Loucy (cell line): ENCODE data around the gene ULK1.
"Not testable (repeated sequence)": the region's sequence is repeated elsewhere in the genome, so short reads cannot be mapped to it uniquely, and the experiment has no call there.

Experiments
- H2AFZ ChIP-seq: fragments of 200-600 bp; sonication (generic); 2 replicates; pipeline ENCODE4 v1.6.0; 2016; ENCODE audit warnings: antibody characterized with exemption, mild to moderate bottlenecking, low read length, moderate library complexity
- H3F3A ChIP-seq: fragments of 200-600 bp; 2 replicates; pipeline ENCODE4 v1.6.0; 2016; ENCODE audit warnings: antibody characterized with exemption, low read depth, mild to moderate bottlenecking
- H3K27me3 ChIP-seq: fragments of 200-600 bp; sonication (generic); 2 replicates; pipeline ENCODE4 v1.6.1; 2014; ENCODE audit warnings: low read length, mild to moderate bottlenecking; ENCODE audit not compliant: insufficient read depth, poor library complexity, severe bottlenecking
- H3K36me3 ChIP-seq: fragments of 200-600 bp; sonication (generic); 2 replicates; pipeline ENCODE4 v1.6.1; 2016; ENCODE audit warnings: low read length; ENCODE audit not compliant: insufficient read depth
- H3K4me1 ChIP-seq: fragments of 200-600 bp; sonication (generic); 2 replicates; pipeline ENCODE4 v1.5.1; 2014; ENCODE audit warnings: low read length, mild to moderate bottlenecking; ENCODE audit not compliant: insufficient read depth, poor library complexity, severe bottlenecking
- H3K4me2 ChIP-seq: fragments of 200-600 bp; sonication (generic); 2 replicates; pipeline ENCODE4 v1.6.0; 2014; ENCODE audit warnings: antibody characterized with exemption, low read length, low read depth, mild to moderate bottlenecking; ENCODE audit not compliant: poor library complexity, severe bottlenecking
- H3K4me3 ChIP-seq: fragments of 200-600 bp; sonication (generic); 2 replicates; pipeline ENCODE4 v1.5.1; 2014; ENCODE audit warnings: low read length, mild to moderate bottlenecking, mixed read lengths; ENCODE audit not compliant: poor library complexity, severe bottlenecking
- H3K79me2 ChIP-seq: fragments of 200-600 bp; sonication (generic); 2 replicates; pipeline ENCODE4 v1.6.1; 2014; ENCODE audit warnings: low read length; ENCODE audit not compliant: insufficient read depth
- H3K9ac ChIP-seq: fragments of 200-600 bp; sonication (generic); 2 replicates; pipeline ENCODE4 v1.6.0; 2014; ENCODE audit warnings: mild to moderate bottlenecking, low read depth, low read length, moderate library complexity; ENCODE audit not compliant: poor library complexity, severe bottlenecking
- H3K9me2 ChIP-seq: fragments of 200-600 bp; sonication (generic); replicated peaks from 2 replicates; pipeline ENCODE4 v1.6.1; 2016; ENCODE audit warnings: low read depth, low read length, mixed read lengths
- H3K9me3 ChIP-seq: fragments of 200-600 bp; sonication (generic); 2 replicates; pipeline ENCODE4 v1.6.1; 2014; ENCODE audit warnings: mild to moderate bottlenecking, antibody characterized with exemption, low read length, low read depth; ENCODE audit not compliant: insufficient read depth
- H4K20me1 ChIP-seq: fragments of 200-600 bp; sonication (generic); 2 replicates; pipeline ENCODE4 v1.6.0; 2014; ENCODE audit warnings: antibody characterized with exemption, low read length, mild to moderate bottlenecking; ENCODE audit not compliant: insufficient read depth, poor library complexity, severe bottlenecking
- EZH2phosphoT487 ChIP-seq: fragments of 200-600 bp; IDR thresholded peaks from 2 replicates; pipeline ENCODE4 v1.6.1; 2018; ENCODE audit warnings: antibody characterized with exemption, mild to moderate bottlenecking, moderate library complexity, borderline replicate concordance
- TF ChIP-seq, protein P1 (sequence below): fragments of 200-600 bp; sonication (generic); conservative IDR thresholded peaks from 2 replicates; pipeline ENCODE4 v1.5.1; 2014; ENCODE audit warnings: mild to moderate bottlenecking, antibody characterized with exemption, low read length

The ULK1 gene

DNA sequence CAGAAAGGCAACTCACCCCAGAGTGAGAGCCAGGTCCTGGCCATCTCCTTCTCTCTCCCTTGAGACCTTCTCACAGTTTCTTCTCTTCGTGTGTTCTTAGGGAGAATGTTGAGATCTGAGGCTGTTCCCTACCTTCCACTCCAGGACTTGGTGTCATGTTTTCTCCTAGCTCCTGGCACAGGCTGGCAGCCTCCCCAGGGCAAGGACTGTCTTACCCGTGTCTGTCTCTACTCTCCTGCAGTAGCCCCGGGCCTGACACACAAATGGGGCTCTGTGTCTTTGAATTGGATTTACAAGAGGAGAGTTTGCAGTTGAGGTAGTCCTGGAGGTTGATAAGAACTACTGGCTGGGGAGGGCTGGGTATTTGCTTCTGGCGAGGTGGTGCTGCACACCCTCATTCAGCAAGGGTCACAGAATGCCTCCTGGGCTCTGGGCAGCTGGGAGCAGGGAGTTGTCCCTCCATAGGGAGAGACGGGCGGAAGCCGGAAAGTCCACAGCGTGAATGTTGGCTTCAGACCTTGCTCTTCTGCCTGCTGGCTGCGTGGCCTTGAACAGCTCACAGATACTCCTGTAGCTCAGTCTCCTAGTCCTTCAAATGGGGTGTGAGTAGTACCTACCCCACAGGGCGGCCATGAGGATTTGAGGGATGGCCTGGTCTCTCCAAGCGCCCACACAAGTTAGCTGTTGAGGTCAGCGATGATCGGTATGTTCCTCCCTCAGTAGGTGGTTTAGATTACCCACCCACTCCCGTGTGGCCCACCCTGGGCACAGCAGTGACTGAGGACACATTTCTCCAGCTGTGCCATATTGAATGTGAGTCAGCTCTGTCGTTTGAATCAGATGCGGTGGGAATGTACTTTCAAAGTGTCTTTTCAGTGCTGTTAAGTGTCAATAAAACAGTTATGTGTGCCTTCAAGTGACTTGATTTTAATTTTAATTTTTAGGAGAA, 65.5 kb downstream of the ULK1 start:
- no peak overlapping the region for H3K9ac ChIP-seq
- H3K27me3 ChIP-seq: no peaks in the 10 kb centered on the region
- TF ChIP-seq EZH2phosphoT487: no peak
- TF ChIP-seq, protein P1, sequence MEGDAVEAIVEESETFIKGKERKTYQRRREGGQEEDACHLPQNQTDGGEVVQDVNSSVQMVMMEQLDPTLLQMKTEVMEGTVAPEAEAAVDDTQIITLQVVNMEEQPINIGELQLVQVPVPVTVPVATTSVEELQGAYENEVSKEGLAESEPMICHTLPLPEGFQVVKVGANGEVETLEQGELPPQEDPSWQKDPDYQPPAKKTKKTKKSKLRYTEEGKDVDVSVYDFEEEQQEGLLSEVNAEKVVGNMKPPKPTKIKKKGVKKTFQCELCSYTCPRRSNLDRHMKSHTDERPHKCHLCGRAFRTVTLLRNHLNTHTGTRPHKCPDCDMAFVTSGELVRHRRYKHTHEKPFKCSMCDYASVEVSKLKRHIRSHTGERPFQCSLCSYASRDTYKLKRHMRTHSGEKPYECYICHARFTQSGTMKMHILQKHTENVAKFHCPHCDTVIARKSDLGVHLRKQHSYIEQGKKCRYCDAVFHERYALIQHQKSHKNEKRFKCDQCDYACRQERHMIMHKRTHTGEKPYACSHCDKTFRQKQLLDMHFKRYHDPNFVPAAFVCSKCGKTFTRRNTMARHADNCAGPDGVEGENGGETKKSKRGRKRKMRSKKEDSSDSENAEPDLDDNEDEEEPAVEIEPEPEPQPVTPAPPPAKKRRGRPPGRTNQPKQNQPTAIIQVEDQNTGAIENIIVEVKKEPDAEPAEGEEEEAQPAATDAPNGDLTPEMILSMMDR: no peak
- H3K4me1 ChIP-seq: peaks cover 32% of the 10 kb centered on the region
- H3F3A ChIP-seq: no peaks in the 10 kb centered on the region
- H2AFZ ChIP-seq: no peak overlapping the region
- peaks cover 87% of the 10 kb centered on the region for H3K79me2 ChIP-seq
- H3K4me3 ChIP-seq: no peak overlapping the region
- peaks cover 59% of the 10 kb centered on the region for H4K20me1 ChIP-seq
- H3K9me2 ChIP-seq: no peaks in the 10 kb centered on the region
- H3K9me3 ChIP-seq: no peaks in the 10 kb centered on the region
- H3K36me3 ChIP-seq: peaks cover 29% of the 10 kb centered on the region; the same call in 1 of the 2 replicates
- H3K4me2 ChIP-seq: no peak overlapping the region

DNA sequence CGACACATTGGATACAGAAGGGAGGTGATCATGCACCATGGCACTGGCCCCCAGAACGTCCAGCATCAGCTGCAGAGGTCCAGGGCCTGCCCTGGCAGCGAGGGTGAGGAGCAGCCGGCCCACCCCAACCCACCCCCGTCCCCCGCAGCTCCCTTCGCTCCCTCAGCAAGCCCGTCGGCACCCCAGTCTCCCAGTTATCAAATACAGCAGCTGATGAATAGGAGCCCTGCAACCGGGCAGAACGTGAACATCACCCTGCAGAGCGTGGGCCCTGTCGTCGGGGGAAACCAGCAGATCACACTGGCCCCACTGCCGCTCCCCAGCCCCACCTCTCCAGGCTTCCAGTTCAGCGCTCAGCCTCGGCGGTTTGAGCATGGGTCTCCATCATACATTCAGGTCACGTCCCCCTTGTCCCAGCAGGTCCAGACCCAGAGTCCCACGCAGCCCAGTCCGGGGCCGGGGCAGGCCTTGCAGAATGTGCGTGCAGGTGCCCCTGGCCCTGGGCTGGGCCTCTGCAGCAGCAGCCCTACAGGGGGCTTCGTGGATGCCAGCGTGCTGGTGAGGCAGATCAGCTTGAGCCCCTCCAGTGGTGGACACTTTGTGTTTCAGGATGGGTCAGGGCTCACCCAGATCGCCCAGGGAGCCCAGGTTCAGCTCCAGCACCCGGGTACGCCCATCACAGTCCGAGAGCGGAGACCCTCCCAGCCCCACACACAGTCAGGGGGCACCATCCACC, 66.3 kb downstream of the ULK1 start:
- Histone ChIP-seq H3K36me3 (peaks cover 36% of the 10 kb centered on the region; the same call in 1 of the 2 replicates), H3K79me2 (peaks cover 87% of the 10 kb centered on the region), H4K20me1 (peaks cover 56% of the 10 kb centered on the region), H3K4me1 (peaks cover 33% of the 10 kb centered on the region)
- H3K4me2 ChIP-seq, H3K9me3 ChIP-seq, H3K4me3 ChIP-seq, H2AFZ ChIP-seq, H3K9me2 ChIP-seq, H3K27me3 ChIP-seq, H3F3A ChIP-seq, H3K9ac ChIP-seq: not testable (repeated sequence)

DNA sequence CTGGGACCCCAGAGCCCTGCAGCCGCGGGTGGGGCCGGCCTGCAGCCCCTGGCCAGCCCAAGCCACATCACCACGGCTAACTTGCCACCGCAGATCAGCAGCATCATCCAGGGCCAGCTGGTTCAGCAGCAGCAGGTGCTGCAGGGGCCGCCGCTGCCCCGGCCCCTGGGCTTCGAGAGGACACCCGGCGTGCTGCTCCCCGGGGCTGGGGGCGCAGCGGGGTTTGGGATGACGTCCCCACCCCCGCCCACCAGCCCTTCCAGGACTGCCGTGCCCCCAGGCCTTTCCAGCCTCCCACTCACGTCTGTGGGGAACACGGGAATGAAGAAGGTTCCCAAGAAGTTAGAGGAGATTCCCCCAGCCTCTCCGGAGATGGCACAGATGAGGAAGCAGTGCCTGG, 66.9 kb downstream of the ULK1 start:
- not testable (repeated sequence) for H3K9me3 ChIP-seq, H2AFZ ChIP-seq, H3K9me2 ChIP-seq, H3K4me3 ChIP-seq, H3F3A ChIP-seq, H3K27me3 ChIP-seq, H3K4me2 ChIP-seq, H3K9ac ChIP-seq
- Histone ChIP-seq H3K79me2 (peaks cover 87% of the 10 kb centered on the region), H3K4me1 (peaks cover 33% of the 10 kb centered on the region), H4K20me1 (peaks cover 54% of the 10 kb centered on the region), H3K36me3 (peaks cover 37% of the 10 kb centered on the region; the same call in 1 of the 2 replicates)

DNA sequence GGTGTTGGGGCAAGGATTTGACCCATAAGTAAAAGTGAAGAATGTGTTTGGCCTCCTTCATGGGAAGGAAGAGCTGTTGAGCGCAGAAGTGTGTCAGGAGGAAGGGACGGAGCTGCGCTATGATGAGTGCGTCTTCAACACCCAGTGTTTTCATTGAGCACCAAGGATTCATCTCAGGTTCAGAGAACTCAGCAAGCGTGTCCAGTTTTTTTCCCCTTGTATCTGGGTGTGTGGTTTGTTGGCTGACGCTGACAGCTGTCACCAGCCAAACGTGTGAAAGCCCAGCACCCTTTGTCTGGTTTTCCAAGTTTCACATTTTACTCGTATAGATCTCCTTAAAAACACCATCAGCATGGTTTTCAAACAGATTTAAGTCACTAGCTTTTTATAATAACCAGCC, 67.6 kb downstream of the ULK1 start:
- TF ChIP-seq, protein P1: no peak
- peaks cover 33% of the 10 kb centered on the region for H3K4me1 ChIP-seq
- H2AFZ ChIP-seq: no peak overlapping the region
- no peaks in the 10 kb centered on the region for H3K9me2 ChIP-seq
- no peak overlapping the region for H3K9ac ChIP-seq
- peak overlapping the region; percentile 30 for H3K4me2 ChIP-seq
- no peaks in the 10 kb centered on the region for H3K27me3 ChIP-seq
- no peak overlapping the region for H3K4me3 ChIP-seq
- H3K9me3 ChIP-seq: no peaks in the 10 kb centered on the region
- H3F3A ChIP-seq: no peaks in the 10 kb centered on the region
- peaks cover 37% of the 10 kb centered on the region; the same call in 1 of the 2 replicates for H3K36me3 ChIP-seq
- H4K20me1 ChIP-seq: peaks cover 46% of the 10 kb centered on the region
- H3K79me2 ChIP-seq: peaks cover 87% of the 10 kb centered on the region
